GM21723 (cell line): ENCODE results near the gene NUP98.

Source experiments
- ATAC-seq: cut with Tn5 transposase; IDR thresholded peaks from one replicate; pipeline ENCODE4 v1.9.1; 2021; ENCODE audit warnings: mild to moderate bottlenecking, moderate library complexity; ENCODE audit not compliant: unreplicated experiment

Gene NUP98

DNA sequence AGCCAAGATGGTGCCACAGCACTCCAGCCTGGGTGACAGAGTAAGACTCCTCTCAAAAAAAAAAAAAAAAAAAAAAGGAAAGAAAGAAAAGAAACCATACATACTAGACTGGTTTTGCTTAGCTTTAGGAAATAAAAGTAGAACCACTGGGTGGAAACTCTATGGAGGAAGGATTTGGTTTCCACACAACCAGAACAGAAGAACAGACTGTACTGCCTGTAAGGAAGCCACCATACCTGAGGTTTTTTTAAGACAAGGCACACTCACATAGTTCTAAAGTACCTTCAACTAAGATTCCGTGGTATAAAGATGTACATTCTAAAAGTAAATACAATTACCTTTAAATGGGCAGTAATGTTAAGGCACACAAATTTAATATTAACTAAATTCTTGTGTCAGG, 58.6 kb downstream of the NUP98 start:
- no peak for ATAC-seq

DNA sequence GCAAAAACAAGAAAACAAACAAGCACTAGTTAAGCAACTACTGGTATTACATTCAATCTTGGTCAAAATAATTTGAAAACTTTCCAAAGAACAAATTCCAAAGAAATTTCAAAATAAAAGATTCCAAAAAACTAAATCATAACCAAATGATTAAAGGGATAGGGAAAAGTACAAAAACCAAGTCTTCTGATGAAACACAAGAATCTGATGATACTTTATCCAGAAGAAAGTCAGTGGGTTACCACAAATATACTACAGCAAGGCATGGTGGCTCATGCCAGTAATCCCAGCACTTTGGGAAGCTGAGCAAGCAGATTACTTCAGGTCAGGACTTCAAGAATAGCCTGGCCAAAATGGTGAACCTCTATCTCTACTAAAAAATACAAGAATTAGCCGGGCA, 59.1 kb downstream of the NUP98 start:
- no peak for ATAC-seq

DNA sequence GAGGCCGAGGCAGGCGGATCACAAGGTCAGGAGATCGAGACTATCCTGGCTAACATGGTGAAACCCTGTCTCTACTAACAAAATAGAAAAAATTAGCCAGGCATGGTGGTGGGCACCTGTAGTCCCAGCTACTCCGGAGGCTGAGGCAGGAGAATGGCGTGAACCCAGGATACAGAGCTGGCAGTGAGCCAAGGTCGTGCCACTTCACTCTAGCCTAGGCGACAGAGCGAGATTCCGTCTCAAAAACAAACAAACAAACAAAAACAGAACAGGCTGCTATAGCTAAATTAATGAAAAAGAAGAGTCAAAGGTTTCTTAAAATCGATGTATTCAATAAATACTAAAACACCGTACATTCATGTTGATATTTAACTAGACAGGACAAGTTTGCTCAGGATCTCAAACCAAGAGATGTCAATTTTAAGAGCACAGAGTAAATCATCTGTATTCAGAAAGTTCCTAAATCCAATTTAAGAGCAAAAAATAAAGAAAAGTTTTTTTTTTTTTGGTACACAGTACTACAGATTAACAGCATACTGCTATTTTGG, 59.9 kb downstream of the NUP98 start:
- ATAC-seq, result no peak

DNA sequence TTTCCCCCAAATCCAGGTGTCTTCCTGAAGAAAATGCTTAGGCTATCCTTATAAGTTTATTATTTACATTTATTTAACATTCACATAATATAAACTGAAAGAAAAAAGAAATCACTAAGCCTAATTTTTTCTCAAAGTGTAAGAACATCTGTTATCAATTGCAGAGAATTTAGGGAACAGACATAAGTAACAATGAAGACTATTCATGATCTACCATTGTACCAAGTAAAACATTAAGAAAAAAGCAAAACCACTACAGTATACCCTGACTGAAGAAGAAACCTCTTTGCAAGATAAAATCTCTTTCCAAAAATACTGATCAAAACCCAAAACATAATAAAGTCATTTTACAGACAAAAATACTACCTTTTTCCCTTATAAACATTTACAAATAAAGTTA, 60.5 kb downstream of the NUP98 start:
- ATAC-seq, result no peak

DNA sequence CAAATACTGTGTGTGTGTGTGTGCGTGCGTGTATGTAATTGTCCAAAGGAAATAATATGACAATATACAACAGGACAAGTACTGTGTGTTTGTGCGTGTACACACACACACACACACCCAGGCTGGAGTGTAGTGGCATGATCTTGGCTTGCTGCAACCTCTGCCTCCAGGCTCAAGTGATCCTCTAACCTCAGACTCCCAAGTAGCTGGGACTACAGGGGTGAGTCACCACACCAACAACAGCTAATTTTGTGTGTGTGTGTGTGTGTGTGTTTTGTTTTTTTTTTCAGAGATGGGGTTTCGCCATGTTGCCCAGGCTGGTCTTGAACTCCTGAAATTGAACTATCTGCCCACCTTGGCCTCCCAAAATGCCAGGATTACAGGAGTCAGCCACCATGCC, 61.5 kb downstream of the NUP98 start:
- no peak for ATAC-seq

DNA sequence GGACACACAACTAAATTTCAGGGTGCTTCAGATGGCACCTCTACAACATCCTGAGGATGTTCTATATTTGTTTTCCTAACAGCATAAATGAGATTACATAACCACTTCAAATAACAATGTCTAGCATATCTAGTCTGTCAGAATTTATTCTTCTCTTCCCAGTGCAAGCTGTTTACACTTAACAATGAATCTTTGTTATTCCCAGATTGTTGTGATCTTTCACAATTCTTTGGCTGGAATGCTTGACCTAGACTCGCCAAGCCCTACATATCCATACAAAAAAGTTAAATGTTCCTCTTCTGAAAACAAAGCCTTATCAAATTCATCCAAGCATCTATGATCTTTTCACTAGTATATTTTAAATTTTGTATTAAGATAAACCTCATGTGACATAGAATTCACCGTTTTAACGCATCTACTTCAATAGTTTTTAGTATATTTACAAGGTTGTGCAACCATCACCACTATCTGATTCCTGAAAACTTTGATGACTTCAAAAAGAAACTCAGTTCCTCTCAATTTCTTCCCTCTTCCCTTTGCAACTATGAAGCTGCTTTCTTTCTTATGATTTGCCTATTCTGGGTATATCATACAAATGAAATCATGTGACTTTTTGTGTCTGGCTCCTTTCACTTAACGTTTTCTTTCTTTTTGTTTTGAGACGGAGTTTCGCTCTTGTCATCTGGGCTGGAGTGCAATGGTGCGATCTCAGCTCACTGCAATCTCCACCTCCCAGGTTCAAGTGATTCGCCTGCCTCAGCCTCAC, 64.5 kb downstream of the NUP98 start:
- ATAC-seq, result no peak

DNA sequence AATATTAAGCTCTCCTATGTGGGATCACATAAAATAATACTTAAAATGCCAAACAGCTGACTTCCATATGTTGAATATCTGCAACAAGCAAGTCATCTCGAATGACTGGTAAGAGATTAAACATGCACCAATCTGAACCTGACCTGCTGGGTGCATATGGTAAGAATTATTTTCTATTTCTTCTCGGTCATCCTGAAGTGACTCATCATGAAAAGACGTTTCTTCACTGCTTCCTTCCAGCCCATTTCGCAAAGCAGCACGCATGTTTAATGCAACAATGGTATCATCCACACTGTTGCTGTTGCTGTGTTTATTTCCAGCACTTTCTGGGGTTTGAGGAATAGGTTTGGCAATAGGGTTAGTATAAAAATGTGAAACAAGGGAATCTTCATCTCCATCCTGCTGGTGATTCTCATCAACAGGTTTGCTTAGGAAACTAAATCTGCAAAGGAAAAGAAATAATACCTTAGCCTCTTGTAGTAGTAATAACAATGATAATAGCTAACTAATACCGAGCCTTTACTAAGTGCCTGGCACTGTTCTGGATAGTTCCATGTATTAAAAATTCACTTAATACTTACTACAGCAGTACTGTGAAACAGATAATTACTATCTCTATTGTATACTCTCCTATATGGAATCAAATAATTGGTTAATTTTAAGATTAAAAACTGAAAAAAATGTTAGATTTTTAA, 74.2 kb downstream of the NUP98 start:
- ATAC-seq, result no peak

DNA sequence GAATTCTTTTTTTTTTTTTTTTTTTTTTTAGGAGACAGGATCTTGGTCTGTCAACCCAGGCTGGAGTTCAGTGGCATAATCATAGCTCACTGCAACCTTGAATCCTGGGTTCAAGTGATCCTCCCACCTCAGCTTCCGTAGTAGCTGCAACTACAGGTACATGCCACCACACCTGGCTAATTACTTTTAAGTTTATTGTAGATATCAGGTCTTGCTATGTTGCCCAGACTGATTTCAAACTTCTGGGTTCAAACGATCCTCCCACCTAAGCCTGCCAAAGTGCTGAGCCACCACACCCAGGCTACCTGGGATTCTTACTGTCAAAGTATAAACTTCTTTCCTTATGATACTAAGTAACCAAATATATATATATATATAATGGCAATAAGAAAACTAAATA, 75.3 kb downstream of the NUP98 start:
- ATAC-seq, result no peak

DNA sequence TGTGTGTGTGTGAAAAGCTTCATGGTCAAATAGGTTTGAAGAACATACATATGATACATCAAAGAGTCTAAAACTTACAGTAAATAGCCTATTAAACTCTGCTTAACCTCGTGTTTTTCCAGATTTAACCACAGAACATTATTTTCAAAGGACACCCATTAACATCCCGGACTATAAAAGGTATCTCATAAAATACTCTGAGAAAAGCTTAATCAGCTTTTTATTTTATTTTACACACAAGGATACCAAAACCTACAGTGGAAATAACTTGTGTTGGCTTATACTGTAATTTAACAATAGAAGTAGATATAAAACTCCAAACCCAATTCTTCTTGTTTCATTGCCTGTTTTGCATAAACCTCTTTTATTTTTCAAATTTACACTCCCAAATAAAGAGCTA, 76.4 kb downstream of the NUP98 start:
- ATAC-seq, result no peak

DNA sequence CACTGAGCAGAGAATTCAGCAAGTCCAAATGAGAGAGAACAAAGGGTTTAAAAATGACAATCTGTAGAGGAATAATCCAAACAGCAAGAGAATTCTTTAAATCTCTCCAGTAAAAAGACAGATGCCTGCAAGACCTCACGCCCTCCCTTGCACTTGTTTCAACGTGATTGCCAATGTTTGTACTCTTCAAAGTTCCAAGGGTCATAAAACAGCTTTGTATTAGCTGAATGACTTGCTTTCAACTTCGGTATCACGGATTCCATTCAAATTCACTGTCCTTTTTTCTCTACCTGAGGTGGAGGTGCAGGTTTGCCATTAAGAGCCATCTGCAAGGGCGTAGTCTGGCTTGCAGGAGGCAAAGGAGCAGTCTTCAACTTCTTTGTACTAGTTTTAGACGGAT, 85.1 kb downstream of the NUP98 start:
- no peak for ATAC-seq

DNA sequence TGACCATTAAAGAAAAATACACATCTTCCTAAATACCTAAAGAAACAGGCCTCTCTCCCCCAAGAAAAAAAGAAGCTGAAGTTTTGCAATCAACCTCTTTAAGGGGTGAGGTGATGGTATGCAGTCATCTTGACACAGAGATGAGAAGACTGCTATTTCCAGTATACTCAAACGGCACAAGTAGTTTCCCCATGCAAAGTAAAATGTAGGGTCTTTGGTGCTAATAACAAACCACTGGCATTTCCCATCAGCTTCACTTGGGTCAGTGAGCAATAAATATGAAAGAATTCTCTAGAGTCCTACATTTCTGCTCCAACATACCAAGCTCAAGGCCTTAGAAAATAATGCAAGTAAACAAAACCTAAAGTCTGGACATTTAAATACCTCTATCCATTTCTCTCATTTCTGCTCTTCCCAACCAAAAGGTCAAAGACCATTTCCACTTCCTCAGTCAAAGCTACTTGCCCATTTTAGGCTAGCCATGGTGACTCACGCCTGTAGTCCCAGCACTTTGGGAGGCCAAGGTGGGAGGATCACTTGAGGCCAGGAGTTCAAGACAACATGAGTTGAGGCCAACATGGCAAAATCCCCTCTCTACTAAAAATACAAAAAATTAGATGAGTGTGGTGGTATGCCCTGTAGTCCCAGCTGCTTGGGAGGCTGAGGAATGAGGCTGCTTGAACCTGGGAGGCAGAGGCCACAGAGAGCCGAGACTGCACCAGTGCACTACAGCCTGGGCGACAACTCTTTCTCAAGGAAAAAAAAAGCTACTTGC, 86.7 kb downstream of the NUP98 start:
- no peak for ATAC-seq

DNA sequence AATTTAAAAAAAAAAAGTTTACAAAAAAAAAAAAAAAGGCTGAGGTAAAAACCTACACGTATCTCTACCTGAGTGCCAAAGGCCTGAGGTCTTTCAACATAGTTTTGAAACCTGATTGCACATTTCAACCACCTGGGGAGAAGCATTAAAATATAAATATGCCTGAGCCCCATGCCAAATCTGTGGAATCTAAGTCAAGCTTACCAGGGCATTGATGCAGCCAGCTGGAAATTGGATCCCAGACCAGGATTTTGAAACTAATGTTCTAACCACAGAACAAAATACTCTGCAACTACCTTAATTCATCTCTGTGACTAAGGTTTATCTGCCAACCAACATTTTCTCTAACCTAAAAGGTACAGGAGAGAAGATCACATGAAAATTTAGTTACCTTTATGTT, 87.4 kb downstream of the NUP98 start:
- no peak for ATAC-seq

DNA sequence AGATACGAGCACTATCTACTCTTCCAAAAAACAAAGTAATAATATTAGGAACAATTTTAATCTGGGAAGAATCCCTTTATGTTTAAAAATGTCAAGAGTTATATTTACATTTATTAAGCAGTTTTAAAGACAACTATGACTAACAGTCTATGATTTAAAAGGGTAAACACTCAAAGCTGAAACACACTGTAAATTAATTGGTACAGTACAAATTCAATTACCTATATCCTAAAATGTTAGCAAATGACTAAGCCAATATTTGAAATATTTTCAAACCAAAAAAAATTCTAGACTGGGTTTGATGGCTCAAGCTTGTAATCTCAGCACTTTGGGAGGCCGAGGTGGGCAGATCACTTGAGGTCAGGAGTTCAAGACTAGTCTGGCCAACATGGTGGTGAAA, 90.2 kb downstream of the NUP98 start:
- ATAC-seq, result no peak

DNA sequence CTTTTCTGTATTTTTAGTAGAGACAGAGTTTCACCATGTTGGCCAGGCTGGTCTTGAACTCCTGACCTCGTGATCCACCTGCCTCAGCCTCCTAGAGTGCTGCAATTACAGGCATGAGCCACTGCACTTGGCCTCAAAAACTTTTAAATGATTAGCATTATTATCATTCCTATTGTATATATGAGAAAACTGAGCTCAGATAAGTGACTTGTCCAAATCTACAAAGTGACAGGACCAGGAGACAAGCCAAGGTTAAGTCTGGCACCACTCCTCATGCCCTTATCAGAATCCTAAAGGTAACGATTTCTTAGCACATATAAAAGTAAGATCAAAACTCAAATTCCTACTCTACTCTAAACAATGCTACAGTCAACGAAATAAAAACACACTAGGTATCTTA, 94.0 kb downstream of the NUP98 start:
- no peak for ATAC-seq

DNA sequence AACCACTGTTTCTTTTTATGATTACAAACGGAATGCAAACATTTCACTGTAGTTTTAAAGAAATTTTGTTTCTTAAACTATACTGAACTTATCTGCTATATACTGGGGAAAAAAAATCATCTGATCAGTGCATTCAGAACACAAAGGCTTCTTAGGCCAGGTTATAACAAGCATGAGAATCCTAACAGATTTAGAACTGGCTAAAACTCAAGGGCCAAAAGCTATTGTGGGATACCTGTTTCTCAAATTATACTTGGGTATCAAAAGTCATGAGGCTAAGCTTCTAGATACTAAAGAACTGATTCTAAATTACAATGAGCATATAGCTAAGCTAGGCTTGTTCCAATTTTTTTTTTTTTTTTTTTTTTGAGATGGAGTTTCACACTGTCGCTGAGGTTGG, 96.4 kb downstream of the NUP98 start:
- no peak for ATAC-seq

DNA sequence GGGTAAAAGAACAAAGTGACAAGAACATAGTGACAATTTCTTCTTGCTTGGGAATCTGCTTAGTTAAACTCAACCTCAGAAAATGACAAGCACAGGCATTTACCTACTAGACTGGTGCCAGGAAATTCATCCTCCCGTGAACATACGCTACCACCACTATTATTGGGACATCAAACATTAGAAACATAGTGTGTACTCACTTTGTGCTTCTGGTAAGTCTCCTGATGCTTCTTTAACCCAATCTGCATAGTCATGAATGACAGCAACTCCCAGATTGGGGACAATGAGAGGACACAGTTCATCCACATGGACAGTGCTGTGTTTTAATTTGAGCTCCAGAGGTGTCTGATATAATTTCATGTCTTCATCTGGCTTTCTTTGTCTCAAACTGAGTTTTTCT, 96.9 kb downstream of the NUP98 start:
- ATAC-seq, result no peak

DNA sequence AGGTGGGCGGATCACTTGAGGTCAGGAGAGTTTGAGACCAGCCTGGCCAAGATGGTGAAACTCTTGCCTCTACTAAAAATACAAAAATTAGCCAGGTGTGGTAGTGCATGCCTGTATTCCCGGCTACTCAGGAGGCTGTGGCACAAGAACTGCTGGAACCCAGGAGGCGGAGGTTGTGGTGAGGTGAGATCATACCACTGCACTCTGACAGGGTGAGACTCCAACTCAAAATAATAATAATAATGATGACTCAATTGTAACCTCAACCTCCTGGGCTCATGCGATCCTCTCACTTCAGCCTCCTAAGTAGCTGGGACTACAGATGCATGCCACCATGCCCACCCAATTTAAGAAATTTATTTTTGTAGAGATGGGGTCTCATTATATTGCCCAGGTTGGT, 110.6 kb downstream of the NUP98 start:
- ATAC-seq, result no peak

DNA sequence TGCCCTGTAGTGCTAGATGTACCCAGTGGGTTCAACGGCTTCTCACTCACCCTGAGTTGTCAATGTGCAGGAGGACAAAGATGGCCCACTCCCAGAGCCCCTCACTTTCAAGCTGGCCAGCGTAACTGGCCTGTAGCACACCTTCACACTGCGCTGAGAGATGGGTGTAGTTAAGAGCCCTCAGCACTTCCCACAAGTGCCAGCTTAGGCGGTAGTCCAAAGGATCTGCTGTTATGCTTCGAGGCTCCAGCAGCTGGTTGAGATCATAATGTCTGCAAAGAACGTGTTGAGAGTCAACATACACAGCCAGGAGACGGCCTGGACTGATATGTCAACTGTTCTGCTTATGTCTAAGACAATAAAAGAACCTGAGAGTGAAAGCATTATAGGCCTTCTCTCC, 111.4 kb downstream of the NUP98 start:
- ATAC-seq, result no peak

DNA sequence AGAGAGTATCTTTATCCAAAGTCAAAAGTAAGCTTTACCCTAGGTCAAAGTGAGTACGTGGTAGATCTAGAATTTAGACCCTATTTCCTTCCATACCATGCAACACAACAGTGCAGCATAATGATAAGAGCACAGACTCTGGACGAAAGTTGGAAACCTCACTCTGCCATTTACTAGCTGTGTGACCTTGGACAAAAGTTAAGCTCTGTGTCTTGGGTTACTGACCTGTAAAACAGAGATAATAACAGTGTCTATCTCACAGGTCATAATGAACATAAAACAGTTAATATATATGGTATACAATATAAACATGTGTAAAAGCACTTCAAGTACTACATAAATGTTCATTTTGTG, 112.6 kb downstream of the NUP98 start:
- no peak for ATAC-seq

DNA sequence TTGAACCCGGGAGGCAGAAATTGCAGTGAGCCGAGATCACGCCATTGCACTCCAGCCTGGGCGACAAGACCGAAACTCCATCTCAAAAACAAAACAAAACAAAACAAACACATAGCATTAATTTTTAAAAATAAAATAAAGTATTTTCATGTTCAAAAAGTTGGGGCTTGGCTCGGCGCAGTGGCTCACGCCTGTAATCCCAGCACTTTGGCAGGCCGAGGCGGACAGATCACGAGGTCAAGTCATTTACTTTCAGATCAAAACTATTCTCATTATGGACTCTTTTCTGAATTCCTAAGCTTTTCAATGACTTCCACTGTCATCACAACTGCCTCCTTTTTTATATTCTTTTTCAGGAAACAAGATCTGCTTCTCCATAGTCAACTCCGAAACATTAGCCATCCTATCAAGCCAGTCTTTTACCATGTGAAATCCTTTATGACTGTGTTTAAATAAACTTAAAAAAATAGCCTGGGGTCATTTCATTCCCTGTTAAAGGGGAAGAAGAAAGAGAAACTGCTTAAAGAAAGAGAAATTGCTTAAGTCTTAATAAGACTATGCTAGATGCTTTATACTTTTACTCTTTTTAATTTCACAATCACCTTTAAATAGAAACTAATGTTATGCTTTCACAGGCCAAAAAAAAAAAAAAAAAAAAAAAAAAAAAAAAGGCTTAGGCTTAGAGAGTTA, 113.1 kb downstream of the NUP98 start:
- ATAC-seq, result no peak

DNA sequence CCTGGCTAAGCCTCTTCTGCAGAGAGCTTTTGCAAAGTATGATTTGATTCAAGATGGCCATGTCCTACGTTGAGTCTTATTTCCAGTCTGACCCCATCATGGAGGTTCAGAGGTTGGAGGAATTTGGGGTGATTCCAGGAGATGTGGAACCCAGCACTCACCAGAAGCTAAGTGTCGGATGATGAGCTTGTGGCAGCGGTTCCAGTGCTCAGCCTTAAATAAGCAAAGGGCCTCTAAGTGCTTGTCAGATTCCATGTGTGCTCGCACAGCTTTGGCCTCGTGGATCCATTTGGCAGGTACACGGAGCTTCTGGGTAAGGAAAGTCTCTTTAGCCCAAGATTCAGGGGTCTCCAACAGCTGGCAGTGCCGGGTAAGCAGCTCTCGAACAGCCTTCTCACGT, 114.3 kb downstream of the NUP98 start:
- ATAC-seq, result no peak
